Natural killer cell (primary cell): ENCODE measurements around the gene FAM78B. TPM values are rescaled to one million over a fixed set of nuclear protein-coding genes. Genes with fewer than 3 reads are reported as not detected.

Experiments used
- ATAC-seq, 3 donors: fragments of 150-1000 bp in 2 of 3; fragments of 200-7000 bp in 1 of 3; cut with Tn5 transposase; 1 replicate in 1 of 3; 2 replicates in 2 of 3; pipeline ENCODE4 v1.10.0; 2021; ENCODE audit warnings: mild to moderate bottlenecking in 2 of 3, moderate library complexity in 2 of 3
- DNase-seq, 2 donors: peaks; one replicate each; pipeline versions ENCODE4 v3.0.0 to v3.0.0-alpha.2; 2013 to 2021; ENCODE audit warnings: mixed read lengths in 1 of 2
- H3K27ac ChIP-seq: one replicate; pipeline ENCODE4 v1.5.1; 2013; ENCODE audit warnings: mild to moderate bottlenecking, low read length
- H3K27me3 ChIP-seq: one replicate; pipeline ENCODE4 v1.6.1; 2013; ENCODE audit warnings: low read length; ENCODE audit not compliant: control insufficient read depth, insufficient read depth
- H3K36me3 ChIP-seq: one replicate; pipeline ENCODE4 v1.6.1; 2013; ENCODE audit warnings: low read length; ENCODE audit not compliant: control insufficient read depth, insufficient read depth
- H3K4me1 ChIP-seq: one replicate; pipeline ENCODE4 v1.6.1; 2013; ENCODE audit warnings: low read length; ENCODE audit not compliant: control insufficient read depth, insufficient read depth
- H3K4me3 ChIP-seq: one replicate; pipeline ENCODE4 v1.5.1; 2013; ENCODE audit warnings: low read length
- H3K9me3 ChIP-seq: one replicate; pipeline ENCODE4 v1.6.1; 2013; ENCODE audit warnings: low read length; ENCODE audit not compliant: control insufficient read depth, insufficient read depth
- H3K27ac Mint-ChIP-seq, 2 donors: one replicate each; pipeline ENCODE4 v1.8.0; 2022; ENCODE audit warnings: mild to moderate bottlenecking in 2 of 2, mixed read lengths in 2 of 2, moderate library complexity in 1 of 2
- H3K27me3 Mint-ChIP-seq, 2 donors: one replicate each; pipeline ENCODE4 v1.8.0; 2022; ENCODE audit warnings: low read depth in 2 of 2, mixed read lengths in 2 of 2
- H3K36me3 Mint-ChIP-seq: one replicate; pipeline ENCODE4 v1.8.0; 2022; ENCODE audit warnings: mixed read lengths
- H3K4me1 Mint-ChIP-seq, 2 donors: one replicate each; pipeline ENCODE4 v1.8.0; 2022; ENCODE audit warnings: mixed read lengths in 2 of 2
- H3K4me3 Mint-ChIP-seq: one replicate; pipeline ENCODE4 v1.8.0; 2022; ENCODE audit warnings: mild to moderate bottlenecking, moderate library complexity, mixed read lengths
- H3K9me3 Mint-ChIP-seq, 2 donors: one replicate each; pipeline ENCODE4 v1.8.0; 2022; ENCODE audit warnings: mixed read lengths in 2 of 2
- WGBS: methylation state at CpG from one replicate; pipeline ENCODE4 v1.1.7; 2013; ENCODE audit warnings: missing lambda C conversion rate; ENCODE audit not compliant: insufficient coverage; 5-methylcytosine and 5-hydroxymethylcytosine counted together
- intact Hi-C: fragments of 100-400 bp; cut with micrococcal nuclease; formaldehyde crosslinking; loops from one replicate; pipeline ENCODE4 v1.14.2; 2022
- total RNA-seq, 4 donors: library from RNA; stranded (reverse); fragments of 120-200 nt in 1 of 4; gene quantifications; one replicate each; pipeline versions ENCODE4 v1.2.3 to v1.2.4, GENCODE V29; 2013 to 2022
- TF ChIP-seq, protein P1 (sequence below): fragments of 200-600 bp; IDR thresholded peaks from one replicate; pipeline ENCODE4 v1.8.0; 2022; ENCODE audit warnings: antibody characterized with exemption

Gene FAM78B
- total RNA-seq, 3 donors from 2014 or later (not counting 1 experiment from before 2014, with no cell fraction given), result not detected

DNA sequence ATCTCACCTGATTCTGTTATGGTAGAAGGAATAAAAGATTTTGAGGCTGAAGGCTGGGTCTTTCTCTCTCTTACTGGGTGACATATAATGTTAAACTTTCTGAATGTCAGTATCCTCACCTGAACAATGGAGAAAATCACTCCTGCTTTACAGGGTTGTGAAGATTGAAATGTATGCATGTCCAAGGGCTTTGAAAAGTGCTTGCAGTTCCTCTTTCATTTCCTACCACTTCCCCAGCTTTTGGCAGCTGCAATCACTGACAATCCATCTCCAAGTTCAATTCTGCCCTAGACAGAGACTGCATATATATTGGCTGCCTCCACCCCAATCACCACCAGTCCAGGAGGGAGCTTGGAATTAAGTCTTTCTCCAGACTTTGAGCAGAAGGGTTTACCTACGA lies 39.8 kb downstream of the FAM78B start:
- Mint-ChIP-seq H3K36me3 (no peaks in the 10 kb centered on the region), H3K4me1 (no peaks in the 10 kb centered on the region), H3K27ac (no peak overlapping the region), H3K27me3 (peaks cover 0 to 11% of the 10 kb centered on the region in 2 donors), H3K4me3 (no peak overlapping the region), H3K9me3 (peaks cover 0 to 3% of the 10 kb centered on the region in 2 donors)
- intact Hi-C loops, result no loop called here
- TF ChIP-seq, protein P1, sequence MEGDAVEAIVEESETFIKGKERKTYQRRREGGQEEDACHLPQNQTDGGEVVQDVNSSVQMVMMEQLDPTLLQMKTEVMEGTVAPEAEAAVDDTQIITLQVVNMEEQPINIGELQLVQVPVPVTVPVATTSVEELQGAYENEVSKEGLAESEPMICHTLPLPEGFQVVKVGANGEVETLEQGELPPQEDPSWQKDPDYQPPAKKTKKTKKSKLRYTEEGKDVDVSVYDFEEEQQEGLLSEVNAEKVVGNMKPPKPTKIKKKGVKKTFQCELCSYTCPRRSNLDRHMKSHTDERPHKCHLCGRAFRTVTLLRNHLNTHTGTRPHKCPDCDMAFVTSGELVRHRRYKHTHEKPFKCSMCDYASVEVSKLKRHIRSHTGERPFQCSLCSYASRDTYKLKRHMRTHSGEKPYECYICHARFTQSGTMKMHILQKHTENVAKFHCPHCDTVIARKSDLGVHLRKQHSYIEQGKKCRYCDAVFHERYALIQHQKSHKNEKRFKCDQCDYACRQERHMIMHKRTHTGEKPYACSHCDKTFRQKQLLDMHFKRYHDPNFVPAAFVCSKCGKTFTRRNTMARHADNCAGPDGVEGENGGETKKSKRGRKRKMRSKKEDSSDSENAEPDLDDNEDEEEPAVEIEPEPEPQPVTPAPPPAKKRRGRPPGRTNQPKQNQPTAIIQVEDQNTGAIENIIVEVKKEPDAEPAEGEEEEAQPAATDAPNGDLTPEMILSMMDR, result no peak
- H3K9me3 ChIP-seq, result no peaks in the 10 kb centered on the region
- no peak overlapping the region for H3K4me3 ChIP-seq
- no peaks in the 10 kb centered on the region for H3K27me3 ChIP-seq
- no peaks in the 10 kb centered on the region for H3K4me1 ChIP-seq
- DNase-seq, result no peak
- no peaks in the 10 kb centered on the region for H3K36me3 ChIP-seq
- ATAC-seq, result no peak
- WGBS, result 89% methylated on average over 1 of the region's 1 CpG
- no peak overlapping the region for H3K27ac ChIP-seq

DNA sequence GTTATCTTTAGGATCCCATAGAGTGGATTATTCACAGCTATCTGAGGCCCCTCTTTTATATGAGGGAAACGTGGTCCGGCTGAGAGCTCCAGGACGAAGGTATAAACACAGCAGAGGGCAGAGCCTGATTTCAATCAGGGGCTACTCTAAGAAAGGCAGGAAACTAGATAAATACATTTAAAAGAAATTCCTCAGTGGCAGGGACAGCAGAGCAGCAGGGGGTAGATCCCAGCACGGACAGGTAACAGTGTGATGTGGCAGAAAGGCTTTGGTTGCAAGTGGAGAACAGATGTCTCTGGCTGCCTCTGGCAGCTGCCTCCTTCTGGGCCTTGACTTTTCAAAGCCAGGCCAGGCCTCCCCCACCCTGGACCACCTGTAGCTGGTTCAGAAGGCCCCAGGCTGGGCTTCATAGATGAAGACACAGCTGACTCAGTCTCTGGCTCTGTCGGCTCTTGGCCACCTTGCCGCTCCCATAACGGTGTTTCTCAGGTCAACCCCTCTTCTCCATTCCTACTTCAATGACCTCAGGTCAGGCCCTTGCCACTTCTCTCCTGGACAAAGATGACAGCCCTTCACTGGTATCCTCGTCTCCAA lies 43.8 kb downstream of the FAM78B start:
- Mint-ChIP-seq H3K27me3 (peaks cover 8 to 10% of the 10 kb centered on the region in 2 donors), H3K4me3 (no peak overlapping the region), H3K9me3 (no peaks in the 10 kb centered on the region), H3K27ac (no peak overlapping the region), H3K36me3 (no peaks in the 10 kb centered on the region), H3K4me1 (no peaks in the 10 kb centered on the region)
- ATAC-seq (no peak), DNase-seq (no peak)
- H3K4me1 ChIP-seq, result no peaks in the 10 kb centered on the region
- H3K9me3 ChIP-seq, result no peaks in the 10 kb centered on the region
- no peaks in the 10 kb centered on the region for H3K27me3 ChIP-seq
- TF ChIP-seq, protein P1, result no peak
- intact Hi-C loops, result no loop called here
- H3K36me3 ChIP-seq, result no peaks in the 10 kb centered on the region
- H3K27ac ChIP-seq, result no peak overlapping the region
- WGBS, result 92% methylated on average over 8 of the region's 8 CpGs
- no peak overlapping the region for H3K4me3 ChIP-seq

DNA sequence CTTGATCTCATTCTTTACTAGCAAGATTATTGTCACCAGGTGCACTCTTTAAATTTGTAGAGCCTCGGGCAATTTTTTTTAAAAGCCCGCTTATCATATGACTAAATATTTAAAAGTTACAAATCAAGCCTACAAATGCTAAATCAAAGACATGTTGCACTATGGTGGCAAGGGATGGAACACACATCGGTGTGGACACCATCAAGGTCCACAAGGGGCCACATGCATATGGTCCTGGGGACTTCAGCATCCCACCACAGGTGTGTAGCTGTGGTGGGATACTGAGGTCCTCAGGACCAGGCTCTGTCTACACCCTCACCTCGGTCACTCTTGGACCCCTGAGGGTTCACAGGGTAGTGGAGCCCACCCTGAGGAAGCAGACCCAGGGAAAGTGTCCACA lies 45.8 kb downstream of the FAM78B start:
- no peak overlapping the region for H3K27ac Mint-ChIP-seq
- H3K4me1 Mint-ChIP-seq, result no peaks in the 10 kb centered on the region
- DNase-seq (no peak), ATAC-seq (peak in 1 of 3 donors; percentile 15)
- H3K4me3 Mint-ChIP-seq, result no peak overlapping the region
- intact Hi-C loops, result no loop called here
- no peaks in the 10 kb centered on the region for H3K9me3 Mint-ChIP-seq
- no peaks in the 10 kb centered on the region for H3K36me3 ChIP-seq
- H3K4me1 ChIP-seq, result no peaks in the 10 kb centered on the region
- no peak overlapping the region for H3K27ac ChIP-seq
- WGBS, result 82% methylated on average over 4 of the region's 4 CpGs
- H3K36me3 Mint-ChIP-seq, result no peaks in the 10 kb centered on the region
- TF ChIP-seq, protein P1, result no peak
- no peaks in the 10 kb centered on the region for H3K27me3 ChIP-seq
- no peaks in the 10 kb centered on the region for H3K9me3 ChIP-seq
- no peak overlapping the region for H3K4me3 ChIP-seq
- H3K27me3 Mint-ChIP-seq, result peaks cover 6 to 20% of the 10 kb centered on the region in 2 donors

GRCh38 chr1:166120281-166120680 lies 46.5 kb downstream of the FAM78B start:
- WGBS, result 91% methylated on average over 8 of the region's 8 CpGs
- Histone ChIP-seq H3K4me3 (no peak overlapping the region), H3K9me3 (no peaks in the 10 kb centered on the region), H3K27me3 (no peaks in the 10 kb centered on the region), H3K4me1 (no peaks in the 10 kb centered on the region), H3K36me3 (no peaks in the 10 kb centered on the region), H3K27ac (no peak overlapping the region)
- ATAC-seq (no peak), DNase-seq (no peak)
- TF ChIP-seq, protein P1, result no peak
- H3K27me3 Mint-ChIP-seq, result peaks cover 6 to 20% of the 10 kb centered on the region in 2 donors
- H3K4me3 Mint-ChIP-seq, result no peak overlapping the region
- intact Hi-C loops, result no loop called here
- no peaks in the 10 kb centered on the region for H3K9me3 Mint-ChIP-seq
- no peaks in the 10 kb centered on the region for H3K4me1 Mint-ChIP-seq
- H3K36me3 Mint-ChIP-seq, result no peaks in the 10 kb centered on the region
- H3K27ac Mint-ChIP-seq, result no peak overlapping the region
